HG03432 (cell line): ENCODE measurements around the gene KLHL2.
A peak's percentile ranks its signal among the peaks of the same experiment; 100 is the strongest.
"Not testable (repeated sequence)": the region's sequence is repeated elsewhere in the genome, so short reads cannot be mapped to it uniquely, and the experiment has no call there.

ENCODE experiments used
- ATAC-seq: cut with Tn5 transposase; IDR thresholded peaks from one replicate; pipeline ENCODE4 v1.9.1; 2021; ENCODE audit warnings: mild to moderate bottlenecking, moderate library complexity; ENCODE audit not compliant: unreplicated experiment

Gene KLHL2

DNA sequence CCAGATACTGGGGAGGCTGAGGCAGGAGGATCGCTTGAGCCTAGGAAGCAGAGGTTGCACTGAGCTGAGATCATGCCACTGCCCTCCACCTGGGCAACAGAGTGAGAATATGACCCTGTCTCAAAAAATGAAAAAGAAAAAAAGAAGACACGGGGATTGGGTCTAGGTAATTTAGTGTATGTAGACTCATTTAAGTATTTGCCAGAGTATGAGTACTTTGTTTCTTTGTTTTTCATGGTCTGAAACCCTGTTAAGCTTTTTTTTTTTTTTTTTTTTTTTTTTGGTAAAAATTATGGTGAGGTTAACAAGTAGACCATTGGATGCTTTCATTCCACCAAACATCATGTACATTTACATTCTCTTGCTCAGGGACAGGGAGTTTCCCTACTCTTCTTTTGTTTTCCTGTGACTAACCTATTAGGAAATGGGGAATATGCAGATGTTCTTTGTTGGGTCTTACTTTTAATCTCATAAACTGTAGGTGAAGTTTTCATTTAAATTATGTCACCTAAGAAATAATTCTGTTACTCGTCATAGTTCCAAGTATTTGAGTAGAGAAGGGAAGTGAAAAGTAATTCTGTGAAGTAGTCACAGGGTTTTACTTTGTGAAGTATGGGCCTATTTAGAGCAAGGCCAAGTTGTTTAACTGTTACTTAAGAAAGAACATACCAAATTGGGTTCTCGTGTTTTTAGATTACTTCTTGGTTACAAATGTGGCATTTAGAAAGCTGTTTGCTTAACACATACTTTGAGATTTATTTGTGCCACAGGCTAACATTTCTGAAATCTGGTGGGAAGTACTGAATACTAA lies 25.5 kb downstream of the KLHL2 start:
- peak; percentile 67 for ATAC-seq

DNA sequence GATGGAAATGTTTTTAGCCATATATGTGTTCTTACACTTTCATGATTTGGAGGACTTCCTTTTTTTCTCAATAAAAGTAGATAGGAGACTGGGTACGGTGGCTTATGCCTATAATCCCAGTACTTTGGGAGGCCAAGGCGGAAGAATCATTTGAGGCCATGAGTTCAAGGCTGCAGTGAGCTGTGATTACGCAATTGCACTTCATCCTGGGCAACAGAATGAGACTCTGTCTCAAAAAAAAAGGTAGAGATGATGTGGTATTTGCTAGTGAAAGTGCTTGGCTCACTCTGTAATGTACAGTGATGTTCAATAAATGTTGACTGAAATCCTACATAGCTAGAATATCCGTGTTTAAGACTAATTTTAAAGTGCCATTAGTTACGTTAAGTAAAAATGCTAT lies 27.4 kb downstream of the KLHL2 start:
- ATAC-seq: no peak

DNA sequence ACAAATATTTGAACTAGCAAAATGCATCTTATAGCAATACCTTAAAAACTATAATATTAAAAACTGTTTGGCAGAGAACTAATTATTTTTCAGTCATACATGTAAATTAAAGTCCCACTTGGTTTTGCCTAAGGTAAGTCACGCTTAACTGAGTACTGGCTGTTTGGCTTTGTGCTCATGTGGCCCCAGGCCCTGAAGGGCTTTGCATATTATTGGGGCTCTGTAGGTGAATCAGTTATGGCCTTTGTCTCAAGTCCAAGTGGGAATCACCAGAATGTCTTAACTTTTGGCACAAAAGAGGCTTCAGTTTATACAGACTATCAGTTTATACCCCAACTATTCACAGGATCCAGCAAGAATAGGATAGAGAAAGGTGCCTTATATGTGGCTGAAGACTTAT lies 29.5 kb downstream of the KLHL2 start:
- ATAC-seq: not testable (repeated sequence)

DNA sequence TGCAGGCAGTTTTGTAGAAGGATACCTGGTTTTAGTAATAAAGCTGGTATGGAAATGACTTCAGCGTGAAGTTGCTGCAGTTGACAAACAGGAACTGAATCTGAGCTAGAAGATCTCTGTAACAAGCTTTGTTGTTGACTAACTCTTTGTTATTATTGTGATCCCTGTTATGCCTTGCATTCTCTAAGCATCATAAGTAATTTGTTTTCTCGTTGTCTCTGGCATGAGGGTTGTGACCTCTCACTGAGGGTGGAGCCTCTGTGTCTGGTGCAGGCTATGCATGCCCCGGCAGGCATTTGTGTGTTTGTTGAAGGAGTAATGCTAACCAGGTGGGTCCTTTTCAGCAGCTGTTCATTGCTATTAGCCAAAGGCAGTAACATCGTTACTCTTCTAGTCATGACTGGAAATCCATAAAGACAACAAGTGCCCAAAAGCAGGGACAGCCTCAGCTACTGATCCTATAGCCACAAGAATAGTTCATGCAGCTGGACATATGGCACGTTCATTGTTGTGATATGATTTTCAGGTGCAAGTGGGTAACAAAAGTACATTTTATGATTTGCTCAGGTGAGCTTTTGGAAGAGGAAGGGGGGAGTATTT lies 30.8 kb downstream of the KLHL2 start:
- peak; percentile 57 for ATAC-seq

DNA sequence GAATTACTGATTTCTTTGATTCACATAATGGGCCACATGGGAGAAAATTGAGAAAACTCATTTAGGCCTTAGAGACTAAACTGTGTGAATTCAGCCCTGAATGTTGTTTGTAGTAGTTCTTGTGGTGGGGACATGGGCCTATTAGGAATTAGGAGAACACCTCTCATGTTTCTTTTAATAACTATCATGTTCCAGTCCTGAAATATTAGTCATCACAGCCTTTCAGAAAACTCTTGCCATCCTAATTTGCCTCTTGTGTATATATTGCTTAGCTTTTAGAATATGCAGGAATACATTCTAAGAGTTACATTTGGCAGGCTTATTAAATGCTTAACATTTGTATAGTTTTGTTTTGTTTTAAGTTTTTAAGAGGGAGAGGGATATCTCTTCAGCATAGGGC lies 33.4 kb downstream of the KLHL2 start:
- not testable (repeated sequence) for ATAC-seq

DNA sequence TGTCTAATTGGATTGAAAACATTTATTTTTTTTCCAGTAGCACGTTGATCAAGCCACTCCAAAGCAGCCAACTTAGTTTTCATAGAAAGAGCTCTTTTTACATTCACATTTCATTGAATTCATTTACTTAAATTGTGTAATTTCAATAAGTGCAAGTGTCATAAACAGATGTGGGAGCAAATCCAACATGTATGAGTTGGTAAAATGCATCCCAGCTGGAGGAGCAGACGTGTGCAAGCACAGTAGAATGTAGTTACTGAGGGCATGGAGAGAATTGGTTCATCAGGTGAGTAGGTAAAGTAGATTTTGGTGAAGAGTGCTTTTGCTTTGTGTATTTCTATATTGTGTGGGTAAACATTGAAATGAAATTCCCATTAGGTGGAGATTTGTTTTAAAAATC lies 36.8 kb downstream of the KLHL2 start:
- ATAC-seq: not testable (repeated sequence)

DNA sequence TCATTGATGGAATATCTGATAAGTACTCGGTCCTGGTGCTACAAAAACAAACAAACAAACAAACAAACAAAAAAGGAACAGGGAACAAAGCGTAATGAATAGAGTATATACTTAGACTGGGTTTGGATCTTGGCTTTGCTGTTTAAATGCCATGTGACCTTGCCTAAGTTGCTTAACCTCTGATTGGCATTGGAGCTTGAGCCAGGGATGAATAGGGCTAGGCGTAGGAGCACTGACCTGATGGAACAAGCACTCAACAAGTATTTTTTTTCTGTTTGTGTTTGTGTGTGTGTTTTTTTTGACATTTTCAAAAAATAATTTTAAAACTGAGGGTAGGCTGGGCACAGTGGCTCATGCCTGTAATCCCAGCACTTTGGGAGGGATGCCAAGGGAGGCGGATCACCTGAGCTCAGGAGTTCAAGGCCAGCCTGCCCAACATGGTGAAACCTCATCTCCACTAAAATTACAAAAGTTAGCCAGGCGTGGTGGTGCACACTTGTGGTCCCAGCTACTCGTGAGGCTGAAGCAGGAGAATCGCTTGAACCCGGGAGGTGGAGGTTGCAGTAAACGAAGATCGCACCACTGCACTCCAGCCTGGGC lies 37.3 kb downstream of the KLHL2 start:
- ATAC-seq: not testable (repeated sequence)

DNA sequence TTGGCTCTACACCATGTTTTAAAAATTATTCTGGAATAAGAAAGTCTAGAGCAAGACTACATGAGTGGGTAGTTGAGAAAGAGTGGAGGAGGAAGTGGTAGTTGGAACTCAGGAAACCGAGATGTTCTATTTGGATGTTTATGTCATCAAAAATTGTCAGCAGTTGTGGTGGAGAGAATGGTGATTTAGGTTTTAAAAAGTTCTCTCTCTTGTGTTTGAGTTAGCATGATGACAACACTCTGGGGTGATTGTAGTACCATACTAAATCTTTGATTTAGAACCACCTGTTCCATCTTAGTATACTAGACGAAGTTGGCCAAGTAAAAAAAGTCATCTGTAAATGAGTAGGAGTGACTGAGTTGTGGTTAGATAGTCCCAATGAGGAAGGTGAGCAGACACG lies 40.7 kb downstream of the KLHL2 start:
- ATAC-seq: no peak

DNA sequence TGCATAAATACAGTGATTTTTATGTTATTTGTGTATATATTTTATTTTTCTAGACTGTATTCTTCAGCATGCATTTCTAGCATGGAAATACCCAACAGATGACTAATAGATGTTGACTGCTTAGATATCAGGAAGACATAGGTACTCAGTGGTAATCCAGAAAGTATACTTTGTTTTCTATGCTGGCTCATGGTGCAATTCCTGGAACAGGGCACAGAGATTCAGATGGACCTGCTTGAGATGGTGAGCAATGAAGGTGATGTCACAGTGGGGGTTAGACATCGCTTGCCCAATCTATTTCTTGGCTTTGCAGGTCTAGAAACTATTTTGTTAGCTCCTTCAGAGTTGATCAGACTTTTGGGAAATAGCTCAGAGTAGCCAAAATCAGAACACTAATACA lies 41.5 kb downstream of the KLHL2 start:
- not testable (repeated sequence) for ATAC-seq

DNA sequence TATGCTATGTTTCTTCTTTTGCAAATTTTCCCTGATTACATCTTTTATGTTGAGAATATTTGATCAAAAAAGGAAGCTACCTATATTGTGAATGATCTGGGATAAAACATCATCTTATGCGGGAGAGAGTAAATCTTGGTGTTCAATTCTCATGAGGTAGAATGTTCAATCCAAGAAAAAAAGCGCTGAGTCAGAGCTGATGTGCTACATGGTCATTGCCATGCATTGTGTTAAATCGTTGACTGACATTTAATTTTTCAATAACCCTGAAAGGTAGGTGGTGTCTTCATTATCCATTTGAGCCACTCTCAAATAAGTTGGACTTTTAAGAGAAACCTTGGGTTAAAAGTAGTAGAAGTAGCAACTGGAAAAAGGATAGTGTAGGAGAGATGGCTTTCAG lies 47.4 kb downstream of the KLHL2 start:
- not testable (repeated sequence) for ATAC-seq

DNA sequence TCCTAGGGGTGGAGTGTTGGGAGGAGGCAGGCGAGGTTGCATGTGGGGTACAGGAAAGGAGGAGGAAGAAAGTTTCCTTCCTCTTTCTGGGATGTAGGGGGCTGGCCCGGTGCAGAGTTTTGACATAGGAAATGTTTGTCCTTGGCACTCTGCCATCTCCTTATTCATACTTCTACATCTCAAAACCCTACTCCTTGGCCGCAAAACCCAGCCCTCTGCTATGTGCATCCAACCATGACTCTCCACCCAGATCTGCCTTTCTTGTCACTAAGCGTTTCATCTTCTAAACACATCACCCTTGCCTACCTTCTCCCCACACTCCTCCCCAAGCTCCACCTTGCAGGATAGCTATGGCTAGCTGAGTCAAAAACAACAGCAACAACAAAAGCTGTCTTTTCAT lies 48.1 kb downstream of the KLHL2 start:
- ATAC-seq: peak; percentile 98

DNA sequence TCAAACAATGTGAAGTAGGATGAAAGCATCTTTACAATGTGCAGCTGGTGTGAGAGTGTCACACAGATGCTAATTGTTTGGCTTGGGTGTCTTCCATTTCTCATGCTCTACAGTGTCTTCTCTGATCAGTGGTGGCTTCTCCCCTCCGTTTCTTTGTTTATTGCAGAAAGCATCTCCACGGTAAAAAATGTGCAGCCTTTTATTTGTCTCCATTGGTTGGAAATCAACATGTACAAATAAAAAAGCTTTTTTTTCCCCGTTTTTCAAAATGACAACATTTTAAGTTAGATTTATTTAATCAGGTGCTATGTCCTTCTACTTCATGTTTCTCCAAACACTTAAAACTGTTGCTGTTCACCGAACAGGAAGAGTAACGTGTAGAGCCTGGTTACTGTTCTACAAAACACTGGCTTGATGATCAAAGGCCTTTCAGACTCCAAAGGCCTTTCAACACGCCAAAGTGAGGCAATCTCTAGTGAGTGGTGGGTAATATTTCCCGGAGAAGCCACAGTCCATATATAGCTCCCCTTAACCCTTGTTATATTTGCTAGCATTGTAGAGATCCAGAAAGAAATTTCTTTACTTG lies 48.8 kb downstream of the KLHL2 start:
- ATAC-seq: peak; percentile 22

DNA sequence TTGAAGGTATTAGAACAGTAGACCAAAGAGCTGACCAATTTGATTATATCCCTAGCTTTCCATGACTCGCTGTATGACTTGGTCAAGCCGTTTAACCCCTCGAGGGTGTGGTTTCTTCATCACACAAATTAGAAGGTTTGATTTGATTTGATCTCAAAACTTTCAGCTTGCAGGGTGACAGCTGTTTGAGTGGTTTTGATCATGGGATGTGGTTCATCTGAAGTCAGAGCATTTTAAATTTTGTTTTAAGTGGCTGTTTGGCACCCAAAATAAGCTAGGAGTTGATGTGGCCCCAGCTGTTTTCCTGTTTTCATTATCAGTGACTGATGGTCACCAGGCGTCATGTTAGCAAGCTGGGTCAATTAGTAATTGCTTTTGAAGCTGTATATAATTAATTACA lies 52.4 kb downstream of the KLHL2 start:
- ATAC-seq: not testable (repeated sequence)

DNA sequence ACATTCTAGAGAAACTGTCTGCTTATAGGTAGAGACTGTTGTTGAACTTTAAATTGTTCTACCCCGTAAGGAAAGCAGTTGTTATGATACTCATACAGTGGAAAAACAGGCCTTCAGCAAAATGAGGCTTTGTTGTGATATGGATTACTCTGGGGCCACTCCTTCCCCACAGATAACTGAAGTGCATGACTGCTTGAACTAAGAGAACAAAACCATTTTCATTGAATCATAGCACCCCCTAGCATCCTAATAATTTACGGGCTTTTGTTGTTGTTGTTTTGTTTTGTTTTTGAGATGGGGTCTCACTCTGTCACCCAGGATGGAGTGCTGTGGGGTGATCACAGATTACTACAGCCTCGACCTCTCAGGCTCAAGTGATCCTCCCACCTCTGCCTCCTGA lies 54.9 kb downstream of the KLHL2 start:
- not testable (repeated sequence) for ATAC-seq

DNA sequence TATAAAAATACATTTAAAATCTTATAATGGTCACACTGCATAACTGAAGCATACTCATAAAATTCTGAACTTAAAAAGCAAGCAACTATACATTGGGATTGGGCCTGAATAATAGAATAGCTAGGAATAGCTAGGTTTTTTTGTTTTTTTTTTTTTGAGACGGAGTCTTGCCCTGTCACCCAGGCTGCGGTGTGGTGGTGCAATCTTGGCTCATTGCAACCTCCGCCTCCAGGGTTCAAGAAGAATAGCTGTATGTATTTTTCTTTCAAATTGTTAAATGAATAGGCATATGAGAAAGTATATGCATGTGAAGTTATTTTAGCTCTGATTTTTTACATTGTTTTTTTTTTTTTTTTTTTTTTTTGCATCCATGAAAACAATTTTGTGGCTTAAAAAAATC lies 56.1 kb downstream of the KLHL2 start:
- ATAC-seq: not testable (repeated sequence)

DNA sequence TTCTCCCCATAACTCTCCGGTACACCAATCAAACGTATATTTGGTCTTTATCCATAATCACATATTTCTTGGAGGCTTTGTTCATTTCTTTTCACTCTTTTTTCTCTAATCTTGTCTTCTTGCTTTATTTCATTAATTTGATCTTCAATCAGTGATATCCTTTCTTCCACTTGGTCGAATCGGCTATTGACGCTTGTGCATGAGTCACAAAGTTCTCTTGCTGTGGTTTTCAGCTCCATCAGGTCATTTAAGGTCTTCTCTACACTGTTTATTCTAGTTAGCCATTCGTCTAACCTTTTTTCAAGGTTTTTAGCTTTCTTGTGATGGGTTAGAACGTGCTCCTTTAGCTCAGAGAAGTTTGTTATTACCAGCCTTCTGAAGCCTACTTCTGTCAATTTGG lies 62.6 kb downstream of the KLHL2 start:
- not testable (repeated sequence) for ATAC-seq

DNA sequence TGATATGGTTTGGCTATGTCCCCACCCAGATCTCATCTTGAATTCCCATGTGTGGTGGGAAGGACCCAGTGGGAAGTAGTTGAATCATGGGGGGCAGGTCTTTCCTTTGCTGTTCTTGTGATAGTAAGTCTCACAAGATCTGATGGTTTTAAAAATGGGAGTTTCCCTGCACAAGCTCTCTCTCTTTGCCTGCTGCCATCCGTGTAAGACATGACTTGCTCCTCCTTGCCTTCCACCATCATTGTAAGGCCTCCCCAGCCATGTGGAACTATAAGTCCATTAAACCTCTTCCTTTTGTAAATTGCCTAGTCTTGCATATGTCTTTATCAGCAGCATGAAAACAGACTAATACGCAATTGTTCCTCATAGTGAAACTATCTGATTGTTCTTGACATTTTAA lies 66.1 kb downstream of the KLHL2 start:
- ATAC-seq: not testable (repeated sequence)

DNA sequence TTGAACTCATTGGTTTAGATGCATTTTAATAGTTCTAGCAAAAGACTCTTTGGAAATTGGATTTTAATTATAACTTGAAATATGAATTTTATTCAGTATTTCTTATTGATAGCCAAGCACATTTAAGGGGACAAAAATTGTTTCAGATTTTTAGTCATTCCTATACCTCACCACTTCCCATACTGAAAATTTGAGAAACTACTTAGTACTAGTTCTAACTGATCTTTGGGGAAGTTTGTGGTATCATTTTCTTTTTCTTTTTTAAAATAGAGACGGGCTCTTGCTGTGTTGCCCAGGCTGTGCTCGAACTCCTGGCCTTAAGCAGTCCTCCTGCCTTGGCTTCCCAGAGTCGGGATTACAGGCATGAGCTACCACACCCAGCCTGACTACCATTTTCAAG lies 68.0 kb downstream of the KLHL2 start:
- ATAC-seq: peak; percentile 51

DNA sequence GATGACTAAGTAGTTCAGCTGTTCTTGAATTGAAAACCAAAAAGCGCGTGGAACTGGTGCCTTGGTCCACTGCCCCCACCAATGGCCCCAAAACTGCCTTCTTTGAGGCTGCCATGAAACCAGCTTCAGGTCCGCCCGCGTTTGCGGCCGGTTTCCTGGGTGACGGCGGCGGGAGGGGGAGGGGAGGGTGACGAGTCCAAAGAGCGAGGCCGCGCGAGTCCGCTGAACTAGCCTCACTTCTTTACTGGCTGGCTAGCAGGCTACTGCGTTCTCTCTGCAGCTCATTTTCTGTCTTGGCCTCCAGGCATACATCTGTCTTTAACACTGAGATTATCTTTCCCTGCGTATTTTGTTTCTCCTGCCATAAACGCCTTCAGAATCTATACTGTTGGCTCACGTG lies 72.2 kb downstream of the KLHL2 start:
- ATAC-seq: not testable (repeated sequence)

DNA sequence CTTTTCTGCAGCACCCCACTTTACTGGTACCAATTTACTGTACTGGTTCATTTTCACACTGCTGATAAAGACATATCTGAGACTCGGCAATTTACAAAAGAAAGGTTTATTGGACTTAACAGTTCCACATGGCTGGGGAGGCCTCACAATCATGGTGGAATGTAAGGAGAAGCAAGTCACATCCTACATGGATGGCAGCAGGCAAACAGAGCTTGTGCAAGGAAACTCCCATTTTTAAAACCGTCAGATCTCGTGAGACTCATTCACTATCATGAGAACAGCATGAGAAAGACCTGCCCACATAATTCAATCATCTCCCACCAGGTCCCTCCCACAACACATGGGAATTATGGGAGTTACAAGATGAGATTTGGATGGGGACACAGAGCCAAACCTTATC lies 77.3 kb downstream of the KLHL2 start:
- not testable (repeated sequence) for ATAC-seq

DNA sequence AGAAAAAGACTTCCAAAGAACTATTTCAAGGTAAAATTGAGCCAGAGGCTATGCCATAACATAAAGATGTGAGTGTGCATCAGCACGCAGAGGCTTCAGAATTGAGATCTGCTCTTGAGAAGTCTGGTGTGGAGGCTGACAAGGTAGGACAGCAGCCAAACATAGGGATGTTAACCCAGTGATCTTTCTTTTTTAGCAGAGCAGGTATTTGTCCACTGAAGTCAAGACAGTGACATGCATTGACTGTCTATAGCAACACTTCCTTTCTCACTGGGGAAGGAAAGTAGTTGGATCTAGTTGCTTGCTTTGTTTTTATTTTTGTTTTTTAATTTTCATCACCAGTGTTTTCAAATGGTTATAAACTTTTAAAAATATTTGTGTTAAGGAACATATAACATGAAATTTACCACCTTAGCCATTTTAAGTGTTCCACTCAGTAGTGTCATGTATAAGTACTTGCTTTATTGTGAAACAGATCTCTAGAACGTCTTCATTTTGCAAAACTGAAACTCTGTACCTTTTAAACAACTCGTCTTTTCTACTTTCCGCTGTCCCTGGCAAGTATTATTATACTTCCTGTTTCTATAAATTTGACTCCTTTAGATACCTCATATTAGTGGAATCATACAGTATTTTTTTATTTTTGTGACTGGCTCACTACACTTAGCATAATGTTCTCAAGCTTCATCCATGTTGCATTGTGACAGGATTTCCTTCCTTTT lies 79.4 kb downstream of the KLHL2 start:
- ATAC-seq: peak; percentile 76
